NCI-H69 (cell line): ENCODE measurements around the gene MED15.

ENCODE experiments used
- DNase-seq: peaks from one replicate; lab custom pipeline; 2025; lab: John Stamatoyannopoulos, UW

MED15 gene

DNA sequence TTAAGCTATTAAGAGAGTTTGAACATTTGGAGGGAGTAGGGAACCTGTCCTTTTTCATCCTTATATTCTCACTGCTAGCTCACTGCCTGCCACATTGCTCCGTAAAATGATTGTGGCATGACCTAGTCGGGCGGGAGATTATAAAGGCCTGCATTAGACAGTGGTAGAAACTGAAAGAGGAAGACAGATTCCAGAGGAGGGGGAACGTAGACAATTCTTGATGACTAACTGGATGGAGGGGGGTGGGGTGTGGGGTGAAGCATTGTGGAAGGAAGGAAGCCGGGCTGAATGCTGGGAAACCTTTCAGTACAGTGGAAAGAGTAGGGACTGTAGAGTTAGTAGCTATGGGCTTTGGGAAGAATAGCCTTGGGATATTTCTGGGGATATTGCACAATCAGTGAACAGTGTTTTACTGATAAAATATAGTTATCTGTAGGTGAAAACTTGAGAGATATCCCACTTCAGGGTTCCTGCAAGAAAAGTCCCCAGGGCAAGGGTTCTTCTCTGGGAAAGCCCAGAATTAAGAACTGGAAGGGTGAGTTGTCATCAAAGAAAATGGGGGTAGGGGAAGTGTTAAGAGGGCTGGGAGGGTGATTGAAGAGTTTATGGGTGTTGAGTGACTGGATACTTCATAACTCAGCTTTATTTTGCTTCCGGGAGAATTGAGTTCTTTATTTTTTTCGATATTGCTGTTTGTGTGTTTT, 2.1 kb downstream of the MED15 start:
- DNase-seq: no peak

DNA sequence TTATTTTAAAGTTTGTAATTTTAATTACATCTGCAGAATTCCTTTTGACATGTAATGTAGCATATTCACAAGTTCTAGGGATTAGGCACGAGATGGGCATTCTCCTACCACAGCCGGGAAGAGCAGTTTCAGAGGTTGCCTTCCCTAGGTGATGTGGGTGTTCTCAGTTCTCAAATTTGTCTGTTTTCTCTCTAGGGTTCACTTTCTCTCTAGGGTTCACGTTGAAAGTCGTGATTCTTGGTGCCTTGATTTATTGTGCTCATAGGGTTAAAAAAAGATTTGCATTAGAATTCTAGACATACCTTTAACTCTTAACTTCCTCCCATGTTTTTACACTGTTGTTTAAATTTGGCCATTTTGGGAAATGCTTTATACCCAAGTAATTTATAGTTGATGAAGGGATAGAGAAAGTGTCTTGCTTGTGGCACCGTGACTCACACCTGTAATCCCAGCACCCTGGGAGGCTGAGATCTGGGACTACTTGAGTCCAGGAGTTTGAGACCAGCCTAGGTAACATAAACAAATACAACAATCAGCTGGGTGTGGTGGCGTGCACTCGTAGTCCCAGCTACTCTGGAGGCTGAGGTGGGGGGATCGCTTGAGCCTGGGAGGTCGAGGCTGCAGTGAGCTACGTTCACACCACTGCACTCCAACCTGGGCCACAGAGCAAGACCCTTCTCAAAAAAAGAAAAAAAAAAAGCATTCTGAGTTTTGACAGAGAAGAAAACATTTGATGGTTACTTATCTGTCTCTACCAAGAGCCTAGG, 3.6 kb downstream of the MED15 start:
- DNase-seq: no peak

DNA sequence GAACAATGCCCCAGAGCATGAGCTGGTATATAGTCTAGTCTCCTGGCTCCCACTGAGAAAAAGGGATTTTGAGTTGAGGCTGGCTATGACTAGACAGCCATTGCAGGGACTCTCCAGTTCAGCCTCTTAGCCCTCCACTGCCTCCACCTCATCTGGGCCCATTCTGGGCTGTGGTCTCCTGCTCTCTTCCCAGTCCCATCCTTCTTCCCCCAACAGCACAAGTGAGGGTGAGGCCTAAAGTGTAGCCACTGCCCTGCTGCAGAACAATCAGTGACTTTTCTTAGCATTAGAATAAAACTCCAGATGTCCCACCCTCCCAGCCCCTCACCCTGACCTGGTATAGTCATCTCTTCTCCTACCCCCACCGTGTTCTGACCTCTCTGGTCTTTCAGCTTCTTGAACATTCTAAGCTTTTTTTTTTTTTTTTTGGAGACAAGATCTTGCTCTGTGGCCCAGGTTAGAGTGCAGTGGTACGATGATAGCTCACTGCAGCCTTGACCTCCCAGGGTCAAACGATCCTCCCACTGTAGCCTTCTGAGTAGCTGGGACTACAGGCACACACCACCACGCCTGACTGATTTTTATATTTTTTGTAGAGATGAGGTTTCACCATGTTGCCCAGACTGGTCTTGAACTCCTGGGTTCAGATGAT, 4.3 kb downstream of the MED15 start:
- no peak for DNase-seq

- no peak for DNase-seq
These were observed 7.4 kb downstream of the MED15 start for GRCh38 chr22:20514658-20515406.

GRCh38 chr22:20516399-20516798, 9.0 kb downstream of the MED15 start:
- DNase-seq: no peak

DNA sequence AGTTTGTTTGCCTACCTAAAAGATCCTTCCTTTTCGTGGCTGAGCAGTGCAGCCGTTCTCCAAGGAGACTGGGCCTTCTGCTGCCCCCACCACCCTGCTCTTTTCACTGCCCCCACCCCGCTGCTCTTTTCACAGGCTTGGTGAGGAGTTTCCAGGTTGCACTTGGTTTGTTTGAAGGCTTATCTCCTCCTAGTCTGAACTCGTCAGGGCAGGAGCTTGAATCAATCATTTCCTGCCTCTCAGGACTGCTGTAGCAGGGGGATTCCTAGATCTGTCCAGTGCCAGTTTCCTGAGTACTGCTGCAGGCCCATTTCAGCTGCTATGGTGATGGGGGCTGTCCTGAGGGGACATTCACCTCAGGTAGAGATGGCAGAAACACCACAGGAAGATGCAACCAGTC, 10.0 kb downstream of the MED15 start:
- DNase-seq: no peak

DNA sequence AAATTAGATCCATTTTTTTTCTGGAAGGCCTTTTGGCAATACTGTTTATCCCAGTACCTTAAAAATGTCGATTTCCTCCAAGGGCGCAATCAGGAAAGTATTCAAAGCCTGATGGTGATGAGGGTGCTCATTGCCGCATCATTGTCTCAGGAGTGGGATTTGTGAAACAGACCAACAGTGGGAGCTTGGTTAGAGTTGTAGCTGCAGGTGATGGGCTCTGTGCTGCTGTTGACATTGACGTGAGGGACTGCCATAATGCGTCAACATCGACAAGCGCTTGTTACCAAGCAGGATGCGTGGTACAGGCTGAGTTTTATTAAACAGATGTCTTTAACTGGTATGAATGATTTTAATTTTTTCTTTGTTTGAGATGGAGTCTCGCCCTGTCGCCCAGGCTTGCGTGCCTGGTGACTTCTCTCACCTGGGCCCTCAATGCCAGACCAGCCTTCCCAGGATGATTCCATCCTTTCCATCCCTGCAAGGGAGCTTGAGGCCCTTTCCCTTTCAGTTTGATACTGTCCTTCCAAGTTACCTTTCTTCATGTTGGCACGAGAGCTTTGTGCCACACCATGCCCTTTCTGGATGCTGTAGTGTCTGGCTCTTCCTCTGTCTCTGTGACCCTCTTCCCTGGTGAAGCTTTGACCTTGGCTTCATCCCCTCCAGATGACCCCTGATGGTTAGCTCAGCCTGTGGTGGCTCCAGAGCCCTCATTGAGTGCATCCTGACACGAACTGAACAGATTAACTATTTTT, 10.6 kb downstream of the MED15 start:
- no peak for DNase-seq

DNA sequence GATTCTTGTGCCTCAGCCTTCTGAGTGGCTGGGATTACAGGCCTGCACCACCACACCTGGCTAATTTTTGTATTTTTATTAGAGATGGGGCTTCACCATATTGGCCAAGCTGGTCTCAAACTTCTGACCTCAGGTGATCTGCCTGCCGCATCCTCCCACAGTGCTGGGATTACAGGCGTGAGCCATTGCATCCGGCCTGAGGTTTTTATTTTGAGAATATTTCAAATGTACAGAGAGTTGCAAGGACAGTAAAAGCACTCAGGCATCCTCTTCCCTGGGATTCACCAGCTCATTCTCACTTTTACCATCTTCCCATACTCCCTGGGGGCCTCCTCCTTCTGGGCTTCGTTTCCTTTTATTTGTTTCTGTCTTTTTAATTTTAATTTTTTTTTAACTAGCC, 12.1 kb downstream of the MED15 start:
- DNase-seq: no peak

DNA sequence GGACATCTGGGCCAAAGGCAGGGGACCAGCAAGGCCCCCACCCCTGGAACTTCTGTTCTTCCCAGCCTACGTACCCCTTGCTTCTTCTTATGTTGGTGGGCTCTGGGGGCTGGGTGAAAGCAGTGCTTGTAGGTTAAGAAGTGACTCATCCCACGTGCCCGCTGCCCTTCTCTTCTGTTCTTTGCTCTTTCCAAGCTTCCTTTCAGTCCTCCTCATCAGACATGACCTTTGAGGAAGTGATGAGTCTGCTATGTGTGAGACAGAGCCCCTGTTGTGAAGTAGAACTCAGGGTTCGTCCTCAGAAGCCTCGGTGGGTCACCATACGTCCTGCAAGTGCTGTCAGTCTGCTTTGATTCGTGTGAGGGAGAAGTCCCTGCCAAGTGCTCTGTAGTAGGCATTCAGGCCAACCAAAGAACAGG, 12.7 kb downstream of the MED15 start:
- no peak for DNase-seq

GRCh38 chr22:20522134-20523004, 15.0 kb downstream of the MED15 start:
- DNase-seq: no peak

DNA sequence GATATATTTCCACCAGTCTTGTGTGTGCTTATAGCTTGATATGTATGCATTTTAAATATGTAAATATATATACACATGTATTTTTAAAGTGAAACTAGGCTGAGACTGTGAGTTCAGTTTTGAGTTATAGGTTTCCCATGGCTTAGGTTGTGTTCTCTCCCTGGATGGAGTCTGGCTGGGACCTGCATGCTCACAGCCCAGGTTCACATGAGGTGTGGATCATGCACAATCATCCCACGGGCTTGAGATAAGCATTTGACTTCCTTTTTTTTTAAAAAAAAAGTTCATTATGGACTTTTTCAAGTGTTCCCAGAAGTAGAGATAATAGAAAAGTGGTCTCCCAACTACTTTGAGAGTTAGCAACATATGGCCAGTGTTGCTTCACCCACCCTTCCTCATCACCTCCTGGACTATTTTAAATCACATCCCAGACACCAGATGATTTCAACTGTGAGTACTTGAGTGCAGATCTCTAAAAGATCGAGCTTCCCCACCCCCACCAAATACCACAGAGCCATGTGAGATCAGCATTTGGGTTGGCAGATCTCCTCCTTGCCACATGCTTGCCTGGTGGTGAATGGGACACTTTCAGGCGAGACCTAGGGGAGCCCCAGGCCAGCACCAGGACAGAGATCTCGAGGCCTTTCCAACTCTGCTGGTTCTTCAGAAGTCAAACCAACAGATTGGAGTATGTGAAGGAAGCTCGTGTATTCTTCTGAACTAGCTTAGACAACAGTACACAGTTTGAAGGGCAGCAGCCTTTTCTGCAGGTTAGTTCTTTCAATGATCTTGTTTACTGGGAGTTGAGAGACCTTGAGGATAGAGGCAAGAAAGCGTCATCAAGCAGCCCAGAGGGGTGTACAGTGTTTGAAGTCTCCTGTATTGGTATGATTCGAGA, 15.9 kb downstream of the MED15 start:
- DNase-seq: no peak

- peak; percentile 74 for DNase-seq
These were observed 16.6 kb downstream of the MED15 start for GRCh38 chr22:20524004-20524481.

GRCh38 chr22:20525048-20525447, 17.6 kb downstream of the MED15 start:
- no peak for DNase-seq

DNA sequence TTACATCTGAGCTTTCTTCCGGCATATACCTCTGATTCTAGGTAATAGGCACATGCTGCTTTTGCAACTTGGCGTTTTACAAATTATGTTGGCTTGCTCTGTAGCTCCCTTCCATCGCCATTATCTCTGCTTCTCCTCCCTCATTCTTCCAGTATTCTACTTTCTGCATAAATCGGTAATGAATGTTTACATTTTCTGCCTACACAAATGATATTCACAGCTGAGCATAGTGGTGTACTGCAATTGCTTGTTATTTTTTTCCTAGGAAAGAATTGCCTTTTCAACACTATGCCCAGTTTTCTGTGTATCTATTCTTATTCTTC, 18.9 kb downstream of the MED15 start:
- no peak for DNase-seq

DNA sequence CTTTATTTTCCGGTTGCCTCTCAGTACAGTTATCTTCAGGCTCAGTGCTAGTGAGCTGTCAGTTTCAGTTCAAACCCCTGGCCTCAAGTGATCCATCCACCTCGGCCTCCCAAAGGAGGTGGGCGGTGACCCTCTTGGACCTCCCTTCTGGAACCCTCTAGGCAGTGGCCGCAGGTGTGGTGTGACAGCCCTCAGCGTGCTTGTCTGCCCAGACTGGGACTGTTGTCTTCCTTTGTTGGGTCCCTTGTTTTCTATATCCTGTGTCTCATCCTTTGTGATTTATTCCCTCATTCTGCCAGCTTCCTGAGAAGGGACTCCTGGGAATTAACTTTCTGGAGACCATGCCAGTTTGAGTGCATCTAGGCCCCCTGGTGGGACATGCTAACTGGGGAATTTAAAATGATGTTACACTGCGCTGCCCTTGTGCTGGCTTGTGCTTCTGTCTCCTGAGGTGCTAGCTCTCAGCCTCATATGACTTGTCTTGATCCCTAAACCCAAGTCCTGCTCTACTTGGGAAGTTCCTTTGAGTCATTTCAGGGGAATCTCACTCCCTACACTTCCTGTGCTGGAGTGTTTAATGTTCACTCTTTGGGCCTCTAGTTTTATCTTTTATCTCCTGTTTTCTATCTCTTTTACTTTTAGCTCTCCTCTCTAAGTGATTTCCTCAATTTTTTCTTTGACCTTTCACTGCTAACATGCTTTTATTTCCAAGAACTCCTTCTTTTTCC, 19.4 kb downstream of the MED15 start:
- peak; percentile 44 for DNase-seq

GRCh38 chr22:20528405-20528978, 21.1 kb downstream of the MED15 start:
- DNase-seq: no peak

- peak; percentile 21 for DNase-seq
These were observed 23.2 kb downstream of the MED15 start for GRCh38 chr22:20530368-20531153.

GRCh38 chr22:20531154-20531403, 23.7 kb downstream of the MED15 start:
- no peak for DNase-seq
